DOHH2 (cell line): Measurements from ENCODE around the gene CT47C1.
"Not testable (repeated sequence)": the region's sequence is repeated elsewhere in the genome, so short reads cannot be mapped to it uniquely, and the experiment has no call there.

Experiments used
- H3F3A ChIP-seq: fragments of 200-600 bp; sonication (generic), shearing (Covaris generic); 2 replicates; pipeline ENCODE4 v1.6.0; 2016; ENCODE audit warnings: antibody characterized with exemption, mild to moderate bottlenecking; ENCODE audit not compliant: control insufficient read depth, insufficient read depth
- H3K27ac ChIP-seq: fragments of 200-600 bp; sonication (generic); 2 replicates; pipeline ENCODE4 v1.5.1; 2014; ENCODE audit warnings: low read depth, mild to moderate bottlenecking, low read length, moderate library complexity
- H3K27me3 ChIP-seq: fragments of 200-600 bp; sonication (generic); 2 replicates; pipeline ENCODE4 v1.6.1; 2014; ENCODE audit warnings: mild to moderate bottlenecking, low read length, mixed read lengths; ENCODE audit not compliant: control insufficient read depth
- H3K36me3 ChIP-seq: fragments of 200-600 bp; sonication (generic); 2 replicates; pipeline ENCODE4 v1.6.1; 2014; ENCODE audit warnings: mild to moderate bottlenecking, low read length, moderate library complexity, mixed read lengths; ENCODE audit not compliant: control insufficient read depth
- H3K4me1 ChIP-seq: fragments of 200-600 bp; sonication (generic); 2 replicates; pipeline ENCODE4 v1.6.1; 2014; ENCODE audit warnings: mild to moderate bottlenecking, low read length, mixed read lengths; ENCODE audit not compliant: control insufficient read depth
- H3K4me2 ChIP-seq: fragments of 200-600 bp; sonication (generic); 2 replicates; pipeline ENCODE4 v1.6.0; 2014; ENCODE audit warnings: mild to moderate bottlenecking, low read length, moderate library complexity
- H3K4me3 ChIP-seq: fragments of 200-600 bp; sonication (generic); 2 replicates; pipeline ENCODE4 v1.5.1; 2014; ENCODE audit warnings: mild to moderate bottlenecking, low read length, mixed read lengths
- H3K79me2 ChIP-seq: fragments of 200-600 bp; sonication (generic); 2 replicates; pipeline ENCODE4 v1.6.1; 2014; ENCODE audit warnings: mild to moderate bottlenecking, low read length, mixed read lengths; ENCODE audit not compliant: control insufficient read depth
- H3K9me2 ChIP-seq: fragments of 200-600 bp; sonication (generic); replicated peaks from 2 replicates; pipeline ENCODE4 v1.6.1; 2014; ENCODE audit warnings: mild to moderate bottlenecking, low read length, mixed read lengths; ENCODE audit not compliant: control insufficient read depth
- H3K9me3 ChIP-seq: fragments of 200-600 bp; sonication (generic); 2 replicates; pipeline ENCODE4 v1.6.1; 2014; ENCODE audit warnings: antibody characterized with exemption, low read length, mixed read lengths; ENCODE audit not compliant: control insufficient read depth, insufficient read depth
- H4K20me1 ChIP-seq: fragments of 200-600 bp; sonication (generic); 2 replicates; pipeline ENCODE4 v1.6.0; 2014; ENCODE audit warnings: low read depth, mild to moderate bottlenecking, antibody characterized with exemption, low read length, moderate library complexity; ENCODE audit not compliant: control insufficient read depth, insufficient read depth
- CTCF ChIP-seq: fragments of 200-600 bp; sonication (generic); IDR thresholded peaks from one replicate; pipeline ENCODE4 v1.5.1; 2014; ENCODE audit warnings: antibody characterized with exemption, mild to moderate bottlenecking, low read depth, low read length; ENCODE audit not compliant: poor library complexity, severe bottlenecking
- EZH2phosphoT487 ChIP-seq: fragments of 200-600 bp; sonication (generic); IDR thresholded peaks from 2 replicates; pipeline ENCODE4 v1.6.1; 2017; ENCODE audit warnings: borderline replicate concordance, mild to moderate bottlenecking, antibody characterized with exemption, low read length, moderate library complexity, mixed read lengths

Gene CT47C1

GRCh38 chrX:119028733-119029330 lies 44.0 kb upstream of the CT47C1 start:
- no peaks in the 10 kb centered on the region for H3K79me2 ChIP-seq
- no peaks in the 10 kb centered on the region for H4K20me1 ChIP-seq
- no peaks in the 10 kb centered on the region for H3K4me1 ChIP-seq
- no peak overlapping the region for H3K27ac ChIP-seq
- H3K4me2 ChIP-seq, result no peak overlapping the region
- H3K9me2 ChIP-seq, result no peaks in the 10 kb centered on the region
- TF ChIP-seq EZH2phosphoT487, result no peak
- no peak for TF ChIP-seq CTCF
- H3K27me3 ChIP-seq, result no peaks in the 10 kb centered on the region
- H3K4me3 ChIP-seq, result no peak overlapping the region
- no peaks in the 10 kb centered on the region for H3F3A ChIP-seq
- no peaks in the 10 kb centered on the region for H3K9me3 ChIP-seq
- H3K36me3 ChIP-seq, result no peaks in the 10 kb centered on the region

GRCh38 chrX:119029656-119030055 lies 43.1 kb upstream of the CT47C1 start:
- not testable (repeated sequence) for H3K4me1 ChIP-seq, H4K20me1 ChIP-seq, H3K27ac ChIP-seq, H3K4me3 ChIP-seq, H3K9me3 ChIP-seq, H3K27me3 ChIP-seq, H3F3A ChIP-seq, H3K9me2 ChIP-seq, H3K4me2 ChIP-seq, H3K79me2 ChIP-seq, H3K36me3 ChIP-seq

GRCh38 chrX:119030990-119031389 lies 41.8 kb upstream of the CT47C1 start:
- Histone ChIP-seq H3K27ac (no peak overlapping the region), H3K79me2 (no peaks in the 10 kb centered on the region), H4K20me1 (no peaks in the 10 kb centered on the region), H3K9me3 (no peaks in the 10 kb centered on the region), H3K36me3 (no peaks in the 10 kb centered on the region), H3F3A (no peaks in the 10 kb centered on the region), H3K4me3 (no peak overlapping the region), H3K4me2 (no peak overlapping the region), H3K4me1 (no peaks in the 10 kb centered on the region), H3K27me3 (no peaks in the 10 kb centered on the region), H3K9me2 (no peaks in the 10 kb centered on the region)
- TF ChIP-seq CTCF (no peak), EZH2phosphoT487 (no peak)

DNA sequence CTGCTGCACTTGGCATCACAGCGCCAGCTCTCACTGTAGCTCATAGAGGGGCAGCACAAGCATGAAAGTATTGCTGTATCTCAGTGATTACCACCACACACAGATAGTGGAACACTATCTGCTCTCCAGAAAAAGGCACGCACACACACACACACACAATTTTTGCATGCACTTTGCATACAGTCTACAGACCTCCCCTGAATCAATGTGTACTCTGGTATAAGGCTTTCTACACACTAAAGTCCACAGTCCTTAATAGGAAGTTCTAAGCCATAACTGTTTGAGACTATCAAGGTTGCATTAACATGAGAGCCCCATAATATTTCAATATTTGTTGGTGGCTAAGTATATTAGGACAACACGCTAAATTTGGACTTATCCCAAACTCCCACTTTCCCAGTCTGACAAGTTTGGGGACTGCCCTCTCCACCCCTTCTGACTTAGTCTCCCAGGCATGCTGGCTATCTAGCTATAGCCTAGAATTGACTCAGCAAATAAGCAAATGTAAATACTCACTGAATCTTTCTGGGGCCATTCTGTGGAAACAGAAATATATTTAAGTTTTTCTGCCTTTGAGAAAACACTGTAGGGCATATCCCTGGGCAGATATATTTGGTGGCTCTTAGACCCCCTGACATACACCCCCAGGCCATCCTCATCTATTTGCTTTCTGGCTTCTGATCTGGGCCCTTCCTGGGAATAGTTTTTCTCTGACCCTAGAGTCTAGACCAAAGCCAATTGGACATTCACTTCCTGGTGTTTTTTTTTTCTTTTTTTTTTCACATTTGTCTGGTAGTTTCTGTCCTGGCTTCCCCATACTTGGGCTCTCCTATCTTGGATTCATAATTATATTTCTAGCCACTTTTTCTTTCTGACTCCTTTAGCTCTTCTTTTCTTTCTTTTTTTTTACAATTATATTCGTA lies 36.4 kb upstream of the CT47C1 start:
- Histone ChIP-seq H3K27me3 (no peaks in the 10 kb centered on the region), H3K79me2 (no peaks in the 10 kb centered on the region), H3K9me2 (no peaks in the 10 kb centered on the region), H3K4me2 (no peak overlapping the region), H3K4me1 (no peaks in the 10 kb centered on the region), H3K36me3 (no peaks in the 10 kb centered on the region), H3K9me3 (no peaks in the 10 kb centered on the region), H4K20me1 (no peaks in the 10 kb centered on the region), H3K27ac (no peak overlapping the region), H3K4me3 (no peak overlapping the region), H3F3A (no peaks in the 10 kb centered on the region)
- TF ChIP-seq CTCF (no peak), EZH2phosphoT487 (no peak)
